Neural progenitor cell (in vitro differentiated cells): ENCODE results near the gene NCAPD3. TPM values are rescaled to one million over a fixed set of nuclear protein-coding genes. Genes with fewer than 3 reads are reported as not detected.
A peak's percentile ranks its signal among the peaks of the same experiment; 100 is the strongest.

Experiments used
- DNase-seq: peaks from one replicate; pipeline ENCODE4 v3.0.0-alpha.2; 2016; ENCODE audit warnings: low spot score
- H2AFZ ChIP-seq: fragments of 200-600 bp; sonication (generic); replicated peaks from 2 replicates; pipeline ENCODE4 v1.6.1; 2016; ENCODE audit warnings: antibody characterized with exemption
- H3F3A ChIP-seq: fragments of 200-600 bp; sonication (generic); 2 replicates; pipeline ENCODE4 v1.6.1; 2016; ENCODE audit warnings: antibody characterized with exemption, low read depth
- H3K27ac ChIP-seq: fragments of 200-600 bp; sonication (generic); 2 replicates; pipeline ENCODE4 v1.5.1; 2016; ENCODE audit warnings: mild to moderate bottlenecking
- H3K27me3 ChIP-seq: fragments of 200-600 bp; sonication (generic); 2 replicates; pipeline ENCODE4 v1.6.1; 2016; ENCODE audit warnings: mild to moderate bottlenecking, moderate library complexity
- H3K36me3 ChIP-seq: fragments of 200-600 bp; sonication (generic); 2 replicates; pipeline ENCODE4 v1.5.1; 2016
- H3K4me1 ChIP-seq: fragments of 200-600 bp; sonication (generic); 2 replicates; pipeline ENCODE4 v1.6.1; 2016; ENCODE audit warnings: mixed run types
- H3K4me2 ChIP-seq: fragments of 200-600 bp; sonication (generic); 2 replicates; pipeline ENCODE4 v1.6.1; 2016
- H3K4me3 ChIP-seq: fragments of 200-600 bp; sonication (generic); 2 replicates; pipeline ENCODE4 v1.5.1; 2016
- H3K79me2 ChIP-seq: fragments of 200-600 bp; sonication (generic); 2 replicates; pipeline ENCODE4 v1.6.1; 2016; ENCODE audit warnings: low read depth
- H3K9ac ChIP-seq: fragments of 200-600 bp; sonication (generic); 2 replicates; pipeline ENCODE4 v1.6.1; 2016
- H3K9me3 ChIP-seq: fragments of 200-600 bp; sonication (generic); 2 replicates; pipeline ENCODE4 v1.5.1; 2016; ENCODE audit warnings: low read depth
- H4K20me1 ChIP-seq: fragments of 200-600 bp; sonication (generic); 2 replicates; pipeline ENCODE4 v1.6.1; 2016; ENCODE audit warnings: low read depth
- H3K27ac Mint-ChIP-seq: 3 replicates; pipeline ENCODE4 v1.8.0; 2021; ENCODE audit warnings: mixed read lengths
- H3K27me3 Mint-ChIP-seq: 2 replicates; pipeline ENCODE4 v1.8.0; 2022; ENCODE audit warnings: low read depth, mild to moderate bottlenecking, inconsistent platforms, moderate library complexity, mixed read lengths; ENCODE audit not compliant: insufficient read depth
- H3K36me3 Mint-ChIP-seq: 3 replicates; pipeline ENCODE4 v1.8.0; 2021; ENCODE audit warnings: mixed read lengths
- H3K4me1 Mint-ChIP-seq: 3 replicates; pipeline ENCODE4 v1.8.0; 2021; ENCODE audit warnings: mixed read lengths
- H3K4me3 Mint-ChIP-seq: 3 replicates; pipeline ENCODE4 v1.8.0; 2021; ENCODE audit warnings: mild to moderate bottlenecking, moderate library complexity, mixed read lengths
- H3K9me3 Mint-ChIP-seq: 3 replicates; pipeline ENCODE4 v1.8.0; 2020; ENCODE audit warnings: mixed read lengths
- CTCF ChIP-seq: fragments of 200-600 bp; sonication (generic); IDR thresholded peaks from 2 replicates; pipeline ENCODE4 v1.5.1; 2017; ENCODE audit warnings: antibody characterized with exemption, mild to moderate bottlenecking
- EZH2 ChIP-seq: fragments of 200-600 bp; sonication (generic); IDR thresholded peaks from 2 replicates; pipeline ENCODE4 v1.6.1; 2017; ENCODE audit warnings: antibody characterized with exemption, mild to moderate bottlenecking, moderate library complexity
- EZH2phosphoT487 ChIP-seq: fragments of 200-600 bp; sonication (generic); IDR thresholded peaks from 2 replicates; pipeline ENCODE4 v1.6.1; 2017; ENCODE audit warnings: antibody characterized with exemption
- total RNA-seq: library from RNA; depleted of rRNA; stranded (reverse); fragments of >200 nt; gene quantifications from 2 replicates; pipeline ENCODE4 v1.2.3, GENCODE V29; 2015; ENCODE audit warnings: low replicate concordance

The NCAPD3 gene
- total RNA-seq, 1 donor from 2014 or later = 41.0 TPM

GRCh38 chr11:134125507-134125906, 98.3 kb downstream of the NCAPD3 start:
- Mint-ChIP-seq H3K27ac (no peak overlapping the region), H3K9me3 (peaks cover 15% of the 10 kb centered on the region), H3K4me3 (peak overlapping the region; percentile 83), H3K27me3 (peaks cover 2% of the 10 kb centered on the region), H3K36me3 (peaks cover 28% of the 10 kb centered on the region), H3K4me1 (peaks cover 35% of the 10 kb centered on the region)
- Histone ChIP-seq H3K4me3 (no peak overlapping the region), H3K9me3 (no peaks in the 10 kb centered on the region), H3K4me1 (peaks cover 4% of the 10 kb centered on the region), H3K27me3 (peaks cover 34% of the 10 kb centered on the region), H3F3A (peaks cover 3% of the 10 kb centered on the region), H3K9ac (no peak overlapping the region), H3K36me3 (no peaks in the 10 kb centered on the region), H3K4me2 (peak overlapping the region; percentile 82), H3K79me2 (peaks cover 6% of the 10 kb centered on the region), H4K20me1 (peaks cover 34% of the 10 kb centered on the region), H3K27ac (no peak overlapping the region), H2AFZ (no peak overlapping the region)
- TF ChIP-seq CTCF (no peak), EZH2phosphoT487 (no peak), EZH2 (no peak)
- DNase-seq = no peak

DNA sequence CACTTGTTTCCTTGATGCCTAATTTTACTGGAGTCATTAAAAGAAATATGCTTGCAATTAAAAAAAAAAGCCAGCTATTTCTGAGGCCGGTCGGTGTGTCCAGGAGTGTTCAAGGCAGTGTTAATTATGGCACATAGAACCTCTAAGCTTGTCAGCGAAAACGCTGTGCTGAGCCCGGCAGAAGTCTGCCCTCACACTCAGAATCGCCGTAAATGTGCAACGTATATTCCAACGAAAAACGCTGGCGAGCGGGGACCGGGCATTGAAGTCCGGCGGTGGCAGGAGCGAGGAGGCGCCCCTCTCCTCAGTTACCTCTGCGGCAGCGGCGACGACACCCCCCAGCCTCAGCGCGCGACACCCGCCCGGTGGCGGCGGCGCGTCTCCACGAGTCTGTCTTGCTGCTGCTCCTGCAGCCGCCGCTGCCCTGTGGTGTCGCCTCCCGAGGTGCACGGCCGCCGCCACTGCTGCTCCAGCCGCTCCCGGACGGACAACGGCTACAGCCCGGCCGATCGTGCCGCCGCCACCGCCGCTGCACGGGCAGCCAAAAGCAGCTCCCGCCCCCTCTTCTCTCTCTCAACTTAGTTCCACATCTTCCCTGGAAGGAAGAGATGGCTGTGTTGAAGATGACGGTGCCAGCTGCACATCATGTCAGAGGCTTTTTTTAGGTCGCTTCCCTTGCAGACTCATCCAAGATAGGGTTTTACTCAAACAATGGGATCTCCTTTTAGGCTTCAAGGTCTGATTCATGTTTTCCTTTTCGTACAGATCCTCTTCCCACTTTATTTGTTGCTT, 98.9 kb downstream of the NCAPD3 start:
- Mint-ChIP-seq H3K9me3 (peaks cover 8% of the 10 kb centered on the region), H3K27me3 (peaks cover 2% of the 10 kb centered on the region), H3K4me1 (peaks cover 41% of the 10 kb centered on the region), H3K27ac (no peak overlapping the region), H3K36me3 (peaks cover 22% of the 10 kb centered on the region), H3K4me3 (peak overlapping the region; percentile 83)
- H2AFZ ChIP-seq = no peak overlapping the region
- H3K4me3 ChIP-seq = peak overlapping the region; percentile 47
- peaks cover 3% of the 10 kb centered on the region for H3F3A ChIP-seq
- no peaks in the 10 kb centered on the region for H3K36me3 ChIP-seq
- H3K4me1 ChIP-seq = peaks cover 7% of the 10 kb centered on the region
- peak overlapping the region; percentile 82 for H3K4me2 ChIP-seq
- H3K79me2 ChIP-seq = peaks cover 7% of the 10 kb centered on the region
- peaks cover 34% of the 10 kb centered on the region for H3K27me3 ChIP-seq
- no peak for TF ChIP-seq CTCF
- TF ChIP-seq EZH2phosphoT487 = no peak
- no peak for TF ChIP-seq EZH2
- H3K9ac ChIP-seq = no peak overlapping the region
- DNase-seq = peak; percentile 89
- no peak overlapping the region for H3K27ac ChIP-seq
- H3K9me3 ChIP-seq = no peaks in the 10 kb centered on the region
- peaks cover 35% of the 10 kb centered on the region for H4K20me1 ChIP-seq

DNA sequence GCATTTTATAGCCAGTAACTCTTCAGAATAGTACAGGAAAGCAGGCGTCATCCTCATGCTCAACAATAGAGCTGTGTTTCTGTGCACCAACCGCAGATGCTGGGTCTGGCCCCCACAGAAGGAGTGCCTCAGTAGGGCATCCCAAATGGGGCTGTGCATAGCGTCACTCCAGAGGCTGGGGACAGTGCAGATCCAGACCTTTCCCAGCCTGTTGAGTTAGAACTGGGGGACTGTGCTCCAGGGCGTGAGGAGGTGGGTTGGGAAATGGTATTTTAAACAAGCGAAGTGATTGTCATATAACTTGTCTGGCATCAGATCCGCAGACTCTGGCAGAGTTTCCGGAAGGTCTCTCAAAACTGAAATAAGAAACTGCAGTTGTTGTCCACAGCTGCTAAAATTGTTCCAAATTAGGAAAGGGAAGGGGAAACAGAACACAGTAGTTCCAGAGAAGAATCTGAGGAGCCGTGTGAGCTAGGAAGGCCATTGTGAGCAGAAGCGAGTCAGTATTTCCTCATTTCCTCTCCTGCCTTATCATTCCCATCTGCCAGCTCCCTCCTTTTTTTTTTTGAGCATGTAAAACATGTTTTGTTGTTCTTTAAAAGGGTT, 102.7 kb downstream of the NCAPD3 start:
- peaks cover 36% of the 10 kb centered on the region for H3K79me2 ChIP-seq
- H3F3A ChIP-seq = peaks cover 3% of the 10 kb centered on the region
- peaks cover 7% of the 10 kb centered on the region for H3K4me1 ChIP-seq
- H4K20me1 ChIP-seq = peaks cover 40% of the 10 kb centered on the region
- no peak overlapping the region for H3K4me3 ChIP-seq
- no peak for DNase-seq
- H3K4me1 Mint-ChIP-seq = peaks cover 51% of the 10 kb centered on the region
- TF ChIP-seq EZH2phosphoT487 = no peak
- TF ChIP-seq EZH2 = no peak
- TF ChIP-seq CTCF = no peak
- no peaks in the 10 kb centered on the region for H3K9me3 Mint-ChIP-seq
- H3K4me3 Mint-ChIP-seq = no peak overlapping the region
- no peak overlapping the region for H3K27ac ChIP-seq
- peaks cover 9% of the 10 kb centered on the region for H3K36me3 Mint-ChIP-seq
- no peaks in the 10 kb centered on the region for H3K36me3 ChIP-seq
- H2AFZ ChIP-seq = no peak overlapping the region
- H3K9ac ChIP-seq = no peak overlapping the region
- peaks cover 2% of the 10 kb centered on the region for H3K27me3 Mint-ChIP-seq
- no peaks in the 10 kb centered on the region for H3K9me3 ChIP-seq
- no peak overlapping the region for H3K4me2 ChIP-seq
- no peak overlapping the region for H3K27ac Mint-ChIP-seq
- peaks cover 32% of the 10 kb centered on the region for H3K27me3 ChIP-seq
